Omental fat pad (tissue), 4 donors: Measurements from ENCODE around the gene GPR153. TPM values are rescaled to one million over a fixed set of nuclear protein-coding genes. Genes with fewer than 3 reads are reported as not detected.
A peak's percentile ranks its signal among the peaks of the same experiment; 100 is the strongest.

Source experiments
- ATAC-seq: fragments of 150-250 bp; one replicate; pipeline ENCODE4 v1.9.1; 2016; ENCODE audit warnings: mild to moderate bottlenecking, moderate library complexity; ENCODE audit not compliant: low FRiP score
- DNase-seq: peaks from one replicate; pipeline ENCODE4 v3.0.0-alpha.2; 2019; ENCODE audit warnings: low spot score
- total RNA-seq, 4 donors: library from RNA; depleted of rRNA; stranded (reverse); fragments of >200 nt; gene quantifications; one replicate each; pipeline ENCODE4 v1.1.0, GENCODE V29; 2016
- TF ChIP-seq, protein P1 (sequence below), 3 donors: fragments of 450-650 bp; IDR thresholded peaks; one replicate each; pipeline ENCODE4 v1.5.1; 2016 to 2017; ENCODE audit warnings: antibody characterized with exemption in 3 of 3, mild to moderate bottlenecking in 3 of 3, moderate library complexity in 2 of 3

Gene GPR153
- total RNA-seq, 4 donors from 2014 or later: 10.9 to 19.8 (median 14.3) TPM

- no peak for DNase-seq
- TF ChIP-seq, protein P1, sequence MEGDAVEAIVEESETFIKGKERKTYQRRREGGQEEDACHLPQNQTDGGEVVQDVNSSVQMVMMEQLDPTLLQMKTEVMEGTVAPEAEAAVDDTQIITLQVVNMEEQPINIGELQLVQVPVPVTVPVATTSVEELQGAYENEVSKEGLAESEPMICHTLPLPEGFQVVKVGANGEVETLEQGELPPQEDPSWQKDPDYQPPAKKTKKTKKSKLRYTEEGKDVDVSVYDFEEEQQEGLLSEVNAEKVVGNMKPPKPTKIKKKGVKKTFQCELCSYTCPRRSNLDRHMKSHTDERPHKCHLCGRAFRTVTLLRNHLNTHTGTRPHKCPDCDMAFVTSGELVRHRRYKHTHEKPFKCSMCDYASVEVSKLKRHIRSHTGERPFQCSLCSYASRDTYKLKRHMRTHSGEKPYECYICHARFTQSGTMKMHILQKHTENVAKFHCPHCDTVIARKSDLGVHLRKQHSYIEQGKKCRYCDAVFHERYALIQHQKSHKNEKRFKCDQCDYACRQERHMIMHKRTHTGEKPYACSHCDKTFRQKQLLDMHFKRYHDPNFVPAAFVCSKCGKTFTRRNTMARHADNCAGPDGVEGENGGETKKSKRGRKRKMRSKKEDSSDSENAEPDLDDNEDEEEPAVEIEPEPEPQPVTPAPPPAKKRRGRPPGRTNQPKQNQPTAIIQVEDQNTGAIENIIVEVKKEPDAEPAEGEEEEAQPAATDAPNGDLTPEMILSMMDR (IDR thresholded peaks at IDR 0.05): no peak
- ATAC-seq: no peak
Measured at GRCh38 chr1:6245869-6246496, 14.9 kb downstream of the GPR153 start.

GRCh38 chr1:6245086-6245868, 15.6 kb downstream of the GPR153 start:
- ATAC-seq (peak; percentile 59), DNase-seq (peak; percentile 53)
- TF ChIP-seq, protein P1 (IDR thresholded peaks at IDR 0.05): peak in 1 of 3 donors; percentile 76

DNA sequence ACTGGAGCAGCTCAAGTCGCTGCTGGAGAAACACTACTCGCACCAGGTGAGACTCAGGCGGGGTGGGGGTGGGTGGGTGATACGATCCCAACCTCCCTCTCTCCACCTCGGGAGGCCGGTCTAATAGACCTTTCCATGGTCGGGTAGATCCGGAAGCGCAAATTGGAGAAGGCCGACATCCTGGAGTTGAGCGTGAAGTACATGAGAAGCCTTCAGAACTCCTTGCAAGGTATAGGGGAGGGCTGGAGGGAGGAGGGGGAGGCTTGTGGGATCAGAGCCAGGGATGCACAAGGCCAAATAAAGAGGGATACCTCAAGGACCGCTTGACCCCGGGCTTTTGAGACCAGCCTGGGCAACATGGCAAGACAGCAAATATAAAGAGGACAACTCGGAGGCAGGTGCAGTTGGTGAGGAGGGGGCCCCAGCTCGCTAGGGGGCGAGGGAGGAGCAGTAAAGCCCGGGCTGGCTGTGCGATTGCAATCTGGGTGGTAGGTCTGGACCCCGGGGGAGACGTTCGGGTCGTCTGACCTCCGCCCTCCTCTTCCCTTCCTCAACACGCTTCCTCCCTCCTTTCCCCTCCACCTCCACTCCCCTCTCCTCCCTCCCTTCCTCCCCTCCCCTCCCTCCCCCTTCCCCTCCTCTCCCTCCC, 16.4 kb downstream of the GPR153 start:
- DNase-seq (no peak), ATAC-seq (no peak)
- TF ChIP-seq, protein P1 (IDR thresholded peaks at IDR 0.05): no peak

DNA sequence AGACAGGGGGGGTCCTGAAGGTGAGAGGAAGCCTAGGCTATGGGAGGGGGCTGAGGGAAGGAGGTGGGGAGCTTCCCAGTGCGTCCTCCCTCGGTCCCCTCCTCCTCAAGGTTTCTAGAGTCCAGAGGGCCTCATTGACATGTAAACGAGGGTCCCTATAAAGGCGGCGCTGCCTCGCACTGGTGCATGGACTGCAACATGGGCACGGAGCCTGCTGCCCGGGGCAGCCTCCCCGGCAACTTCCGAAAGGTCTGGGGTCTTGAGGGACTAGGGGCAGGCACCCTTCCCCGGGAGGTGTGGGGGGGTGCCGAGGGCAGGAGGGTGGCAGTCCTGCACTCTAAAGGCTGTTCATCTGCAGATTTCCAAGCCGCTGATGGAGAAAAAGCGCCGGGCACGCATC, 16.9 kb downstream of the GPR153 start, which contains the start of gene HES3:
Gene HES3 (plus strand): TSS at position 187 of the 400 bp plus-strand sequence. CDS start 187 bp downstream, at position 374.
- ATAC-seq: no peak
- DNase-seq: no peak

GRCh38 chr1:6243053-6243834, 17.7 kb downstream of the GPR153 start:
- TF ChIP-seq, protein P1 (IDR thresholded peaks at IDR 0.05): no peak
- DNase-seq: no peak
- no peak for ATAC-seq

More for the DNA sequence above, 16.9 kb downstream of the GPR153 start, which contains the start of gene HES3:
- TF ChIP-seq, protein P1 (IDR thresholded peaks at IDR 0.05): no peak

DNA sequence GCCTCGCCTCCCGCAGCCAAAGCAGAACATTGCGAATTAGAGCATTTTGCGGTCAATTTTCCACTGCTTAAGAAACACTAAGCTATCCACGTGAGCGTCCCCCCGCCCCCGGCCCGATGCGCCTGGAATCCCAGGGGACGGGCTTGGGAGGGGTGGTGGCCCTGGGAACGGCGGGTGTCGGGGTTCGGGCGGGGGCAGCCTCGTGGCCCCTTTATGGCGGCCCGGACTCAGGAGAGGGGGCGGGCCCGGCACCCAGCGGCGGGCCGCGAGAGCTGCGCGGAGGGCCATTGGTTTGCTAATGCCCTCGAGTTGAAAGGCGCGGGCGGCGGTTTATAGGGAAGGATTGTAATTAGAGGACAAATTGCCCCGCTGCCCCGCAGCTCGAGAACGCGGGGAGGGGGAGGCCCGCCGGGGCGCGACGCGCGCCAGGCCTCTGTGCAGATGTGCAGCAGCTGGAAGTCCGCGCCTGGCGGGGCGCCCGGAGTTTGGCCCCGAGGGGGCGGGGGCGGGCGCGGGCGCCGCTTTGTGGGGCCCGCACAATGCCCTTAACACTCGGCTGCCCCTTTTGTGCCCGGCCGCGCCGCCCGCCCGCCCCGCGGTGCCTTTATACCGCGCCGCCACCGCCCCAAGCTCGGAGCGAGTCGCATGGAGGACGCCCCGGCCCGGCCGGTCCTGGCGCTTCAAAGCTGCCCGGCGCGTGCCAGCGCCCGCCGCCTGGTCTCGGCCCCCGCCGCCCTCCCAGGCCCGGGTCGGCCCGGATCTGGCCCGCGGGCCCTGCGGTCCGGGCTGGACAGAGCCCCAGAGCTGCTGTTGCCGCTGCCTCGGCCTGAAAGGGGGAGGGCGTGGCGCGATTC, 18.8 kb downstream of the GPR153 start:
- TF ChIP-seq, protein P1 (IDR thresholded peaks at IDR 0.05): no peak
- DNase-seq (no peak), ATAC-seq (no peak)
